Articular chondrocyte of knee joint (primary cell): Measurements from ENCODE around the gene UVRAG. TPM values are rescaled to one million over a fixed set of nuclear protein-coding genes. Genes with fewer than 3 reads are reported as not detected.

ENCODE experiments used
- small RNA-seq: library from RNA; depleted of rRNA; stranded (forward); fragments of <200 nt; gene quantifications from one replicate; pipeline ENCODE3, GENCODE V24; 2012
- total RNA-seq: library from RNA; depleted of rRNA; stranded (reverse); fragments of >200 nt; gene quantifications from 2 replicates; pipeline ENCODE4 v1.2.3, GENCODE V29; 2012

The UVRAG gene
- total RNA-seq: 23.1 and 27.2 TPM in 2 replicates

GRCh38 chr11:75814677-75815344, at the start of gene UVRAG:
Gene UVRAG (plus strand): TSS chr11:75815210. CDS start chr11:75815408, 198 bp downstream.

GRCh38 chr11:75768112-75768908, 46.7 kb upstream of the UVRAG start, which contains the start of gene DGAT2:
Gene DGAT2 (plus strand): TSS chr11:75768778. CDS start chr11:75768992, 214 bp downstream.

Small RNAs within 50 kb of the gene (small RNA-seq; reads per million reads assigned to genes)
- gene RF00019 (not detected), gene RNA5SP344 (not detected)

Other genes starting within 250 kb of the UVRAG start
- 2.6 and 5.0 TPM in 2 replicates for gene MAP6, start 146.2 kb upstream of the UVRAG start, total RNA-seq
- 0.13 TPM in 1 of 2 replicates, not detected in the other for gene MOGAT2, start 97.4 kb upstream of the UVRAG start, total RNA-seq
- gene DGAT2, start 46.4 kb upstream of the UVRAG start, total RNA-seq: 2.4 TPM in 2 replicates